Lower leg skin (tissue), 4 donors: Measurements from ENCODE around the gene PREX1. TPM values are rescaled to one million over a fixed set of nuclear protein-coding genes. Genes with fewer than 3 reads are reported as not detected.

Source experiments
- DNase-seq, 2 donors: peaks; one replicate each; pipeline ENCODE4 v3.0.0-alpha.2; 2019; ENCODE audit warnings: low spot score in 2 of 2
- H3K4me3 ChIP-seq: fragments of 200-600 bp; sonication (generic); 2 replicates; pipeline ENCODE4 v1.5.1; 2017; ENCODE audit warnings: mild to moderate bottlenecking, low read depth; ENCODE audit not compliant: poor library complexity, severe bottlenecking
- POLR2A ChIP-seq, 2 donors: fragments of 450-650 bp; IDR thresholded peaks; one replicate each; pipeline ENCODE4 v1.6.1; 2016 to 2017; ENCODE audit warnings: antibody characterized with exemption in 2 of 2, mild to moderate bottlenecking in 1 of 2, moderate library complexity in 1 of 2
- WGBS, 2 donors: methylation state at CpG; one replicate each; pipeline ENCODE4 v1.1.5; 2018; 5-methylcytosine and 5-hydroxymethylcytosine counted together
- intact Hi-C: fragments of 100-400 bp; cut with DNase I; formaldehyde crosslinking; loops from one replicate; pipeline ENCODE4 v1.15.0; 2023; ENCODE audit warnings: low total_unique reads
- total RNA-seq, 4 donors: library from RNA; depleted of rRNA; stranded (reverse); fragments of >200 nt; gene quantifications; one replicate each; pipeline ENCODE4 v1.1.0, GENCODE V29; 2016
- TF ChIP-seq, protein P1 (sequence below), 3 donors: fragments of 450-650 bp; IDR thresholded peaks; one replicate each; pipeline ENCODE4 v1.5.1; 2016; ENCODE audit warnings: antibody characterized with exemption in 3 of 3, mild to moderate bottlenecking in 3 of 3, moderate library complexity in 2 of 3

The PREX1 gene
- total RNA-seq, 4 donors from 2014 or later, result 5.4 to 18.6 (median 7.9) TPM

GRCh38 chr20:48721324-48722001 lies 106.3 kb downstream of the PREX1 start:
- H3K4me3 ChIP-seq, result no peak overlapping the region
- 81 to 87% methylated on average over 9 of the region's 9 CpGs for WGBS, 2 donors
- TF ChIP-seq POLR2A (IDR thresholded peaks at IDR 0.05), result no peak
- TF ChIP-seq, protein P1, sequence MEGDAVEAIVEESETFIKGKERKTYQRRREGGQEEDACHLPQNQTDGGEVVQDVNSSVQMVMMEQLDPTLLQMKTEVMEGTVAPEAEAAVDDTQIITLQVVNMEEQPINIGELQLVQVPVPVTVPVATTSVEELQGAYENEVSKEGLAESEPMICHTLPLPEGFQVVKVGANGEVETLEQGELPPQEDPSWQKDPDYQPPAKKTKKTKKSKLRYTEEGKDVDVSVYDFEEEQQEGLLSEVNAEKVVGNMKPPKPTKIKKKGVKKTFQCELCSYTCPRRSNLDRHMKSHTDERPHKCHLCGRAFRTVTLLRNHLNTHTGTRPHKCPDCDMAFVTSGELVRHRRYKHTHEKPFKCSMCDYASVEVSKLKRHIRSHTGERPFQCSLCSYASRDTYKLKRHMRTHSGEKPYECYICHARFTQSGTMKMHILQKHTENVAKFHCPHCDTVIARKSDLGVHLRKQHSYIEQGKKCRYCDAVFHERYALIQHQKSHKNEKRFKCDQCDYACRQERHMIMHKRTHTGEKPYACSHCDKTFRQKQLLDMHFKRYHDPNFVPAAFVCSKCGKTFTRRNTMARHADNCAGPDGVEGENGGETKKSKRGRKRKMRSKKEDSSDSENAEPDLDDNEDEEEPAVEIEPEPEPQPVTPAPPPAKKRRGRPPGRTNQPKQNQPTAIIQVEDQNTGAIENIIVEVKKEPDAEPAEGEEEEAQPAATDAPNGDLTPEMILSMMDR (IDR thresholded peaks at IDR 0.05), result no peak
- intact Hi-C loops, result no loop called here
- no peak for DNase-seq

GRCh38 chr20:48720256-48720985 lies 107.4 kb downstream of the PREX1 start:
- H3K4me3 ChIP-seq, result no peak overlapping the region
- intact Hi-C loops, result no loop called here

GRCh38 chr20:48719598-48720255 lies 108.1 kb downstream of the PREX1 start:
- DNase-seq, result no peak
- TF ChIP-seq, protein P1 (IDR thresholded peaks at IDR 0.05), result no peak
- TF ChIP-seq POLR2A (IDR thresholded peaks at IDR 0.05), result no peak
- 96 to 98% methylated on average over 4 of the region's 4 CpGs for WGBS, 2 donors
- intact Hi-C loops, result no loop called here
- H3K4me3 ChIP-seq, result no peak overlapping the region

More at GRCh38 chr20:48720256-48720985, 107.4 kb downstream of the PREX1 start:
- TF ChIP-seq, protein P1 (IDR thresholded peaks at IDR 0.05), result no peak
- no peak for TF ChIP-seq POLR2A (IDR thresholded peaks at IDR 0.05)
- WGBS, 2 donors, result 89 to 95% methylated on average over 12 to 13 of the region's 13 CpGs
- DNase-seq, result no peak

- no peak overlapping the region for H3K4me3 ChIP-seq
- intact Hi-C loops, result no loop called here
- WGBS, 2 donors, result 83 to 85% methylated on average over 8 of the region's 8 CpGs
- no peak for DNase-seq
- TF ChIP-seq, protein P1 (IDR thresholded peaks at IDR 0.05), result no peak
- TF ChIP-seq POLR2A (IDR thresholded peaks at IDR 0.05), result no peak
Measured at GRCh38 chr20:48718786-48719578, 108.8 kb downstream of the PREX1 start.

DNA sequence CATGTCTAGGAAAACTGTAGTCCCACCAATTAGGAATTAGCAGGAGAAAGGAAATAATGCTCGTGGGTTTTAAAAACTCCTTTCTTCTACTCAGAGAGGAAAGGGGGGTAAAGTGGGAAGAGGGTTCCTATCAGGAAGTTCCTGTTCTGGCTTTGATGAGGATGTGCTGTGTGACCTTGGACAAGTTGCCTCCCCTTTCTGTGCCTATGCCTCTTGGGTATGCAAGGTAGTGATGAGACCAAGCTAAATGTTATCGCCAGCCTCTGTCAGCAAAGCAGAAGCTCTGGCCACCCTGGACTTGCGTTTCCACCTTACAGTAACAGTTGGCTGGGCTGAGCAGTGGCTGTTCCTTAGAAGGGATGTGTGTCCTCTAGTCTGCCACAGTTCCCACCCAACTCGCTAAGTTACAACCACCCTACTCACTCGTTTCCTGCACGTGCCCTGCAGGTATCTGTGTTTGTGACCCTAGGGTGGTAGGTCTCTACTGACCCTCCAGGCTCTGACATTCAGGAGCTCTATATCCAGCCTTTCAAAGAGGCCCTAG lies 110.0 kb downstream of the PREX1 start:
- TF ChIP-seq, protein P1 (IDR thresholded peaks at IDR 0.05), result no peak
- TF ChIP-seq POLR2A (IDR thresholded peaks at IDR 0.05), result no peak
- 67 to 70% methylated on average over 6 of the region's 6 CpGs for WGBS, 2 donors
- intact Hi-C loops, result no loop called here
- no peak for DNase-seq
- no peak overlapping the region for H3K4me3 ChIP-seq
